ENCODE measurements around the gene ARL16.

The ARL16 gene

DNA sequence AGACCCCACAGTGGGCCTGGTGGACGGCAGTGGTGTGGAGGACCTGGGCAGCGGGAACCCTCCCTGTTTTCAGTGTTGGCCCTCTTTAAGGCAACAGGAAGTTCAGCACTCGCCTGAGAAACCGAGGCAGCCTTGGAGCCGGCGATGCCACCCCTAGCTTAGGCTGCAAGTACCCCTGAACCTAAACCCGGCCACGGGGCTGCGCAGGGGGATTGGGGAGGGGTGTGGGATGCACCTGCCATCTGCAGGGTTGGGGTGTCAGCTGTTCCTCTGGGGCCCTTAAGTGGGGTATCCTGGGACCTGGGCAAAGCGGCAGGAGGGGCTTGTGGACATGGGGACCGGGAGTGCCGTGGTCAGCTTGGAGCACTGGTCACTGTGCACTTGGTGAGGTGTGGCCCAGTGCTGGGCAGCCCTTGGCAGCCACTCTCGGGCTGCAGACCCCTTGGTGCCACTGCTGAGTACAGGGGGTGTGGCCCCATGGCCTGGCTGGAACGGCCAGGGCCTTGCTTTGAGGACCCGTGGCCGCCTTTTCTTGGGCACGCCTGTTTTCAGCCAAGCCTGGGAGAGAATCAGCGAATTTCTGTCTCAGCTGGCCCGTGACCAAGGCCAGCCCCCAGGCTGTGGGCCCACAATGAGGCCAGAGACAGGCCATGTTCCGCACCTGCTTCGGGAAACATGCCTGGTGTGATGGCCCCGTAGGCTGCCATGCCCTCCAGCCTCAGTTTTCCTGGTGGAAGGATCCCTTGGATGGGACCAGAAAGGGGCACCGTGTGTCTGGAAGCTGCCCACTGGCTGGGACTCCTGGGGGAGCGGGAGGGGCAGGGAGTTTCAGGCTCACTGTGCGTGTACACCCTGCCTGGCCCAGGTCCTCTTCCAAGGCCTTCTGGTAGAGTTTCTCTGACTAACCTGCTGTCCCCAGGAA, 24.4 kb upstream of the ARL16 start:
- H3K9ac ChIP-seq (ENCODE audit: low read length) = no peak overlapping the region
- no peak for DNase-seq
- H3K4me1 ChIP-seq (ENCODE audit: control insufficient read depth, low read depth, low read length) = peaks cover 6% of the 10 kb centered on the region
- H2BK5ac ChIP-seq (ENCODE audit: low read length) = no peak overlapping the region
- H3K23ac ChIP-seq (ENCODE audit: low read length) = no peak overlapping the region
- H3K4ac ChIP-seq (ENCODE audit: low read depth, low read length) = no peak overlapping the region
- no peak overlapping the region for H4K8ac ChIP-seq (ENCODE audit: low read depth, low read length)
- H3K4me3 ChIP-seq (ENCODE audit: low read length) = no peak overlapping the region
- H3K36me3 ChIP-seq (ENCODE audit: control insufficient read depth, insufficient read depth, low read length) = peaks cover 1% of the 10 kb centered on the region
- no peak overlapping the region for H3K4me2 ChIP-seq (ENCODE audit: low read length)
- WGBS (ENCODE audit: extremely low coverage, insufficient coverage, low lambda C conversion rate) = no CpG with 5 or more reads among the region's 25 CpGs
- H2BK120ac ChIP-seq (ENCODE audit: low read depth, low read length) = no peak overlapping the region
- H3K79me2 ChIP-seq (ENCODE audit: control insufficient read depth, insufficient read depth, low read length) = peaks cover 15% of the 10 kb centered on the region
- no peaks in the 10 kb centered on the region for H3K27me3 ChIP-seq (ENCODE audit: insufficient read depth, low read length, poor library complexity)
- H4K5ac ChIP-seq (ENCODE audit: low read length) = no peak overlapping the region
- H2BK15ac ChIP-seq (replicated peaks; ENCODE audit: low read depth) = no peak overlapping the region
- no peak overlapping the region for H2AK5ac ChIP-seq (ENCODE audit: low read length)
- no peak overlapping the region for H3K18ac ChIP-seq (ENCODE audit: low read length)
- H3K27ac ChIP-seq (ENCODE audit: low read depth, low read length) = no peak overlapping the region
- peaks cover 11% of the 10 kb centered on the region for H3K79me1 ChIP-seq (ENCODE audit: low read length)
- no peak overlapping the region for H3K56ac ChIP-seq (ENCODE audit: low read length)

GRCh38 chr17:81706757-81707624, 23.4 kb upstream of the ARL16 start:
- H3K4me3 ChIP-seq (ENCODE audit: low read length) = no peak overlapping the region
- no peak for DNase-seq
- no peak overlapping the region for H3K56ac ChIP-seq (ENCODE audit: low read length)
- H3K27ac ChIP-seq (ENCODE audit: low read depth, low read length) = no peak overlapping the region
- H2AK5ac ChIP-seq (ENCODE audit: low read length) = no peak overlapping the region
- H3K4ac ChIP-seq (ENCODE audit: low read depth, low read length) = no peak overlapping the region
- no peak overlapping the region for H3K4me2 ChIP-seq (ENCODE audit: low read length)
- H2BK5ac ChIP-seq (ENCODE audit: low read length) = no peak overlapping the region
- peaks cover 4% of the 10 kb centered on the region for H3K4me1 ChIP-seq (ENCODE audit: control insufficient read depth, low read depth, low read length)
- H3K79me2 ChIP-seq (ENCODE audit: control insufficient read depth, insufficient read depth, low read length) = peaks cover 22% of the 10 kb centered on the region
- H3K79me1 ChIP-seq (ENCODE audit: low read length) = peaks cover 8% of the 10 kb centered on the region
- H2BK120ac ChIP-seq (ENCODE audit: low read depth, low read length) = no peak overlapping the region
- H3K27me3 ChIP-seq (ENCODE audit: insufficient read depth, low read length, poor library complexity) = no peaks in the 10 kb centered on the region
- H3K23ac ChIP-seq (ENCODE audit: low read length) = no peak overlapping the region
- no peak overlapping the region for H2BK15ac ChIP-seq (replicated peaks; ENCODE audit: low read depth)
- H4K8ac ChIP-seq (ENCODE audit: low read depth, low read length) = no peak overlapping the region
- H3K36me3 ChIP-seq (ENCODE audit: control insufficient read depth, insufficient read depth, low read length) = peaks cover 1% of the 10 kb centered on the region
- WGBS (ENCODE audit: extremely low coverage, insufficient coverage, low lambda C conversion rate) = no CpG with 5 or more reads among the region's 54 CpGs
- H4K5ac ChIP-seq (ENCODE audit: low read length) = no peak overlapping the region
- no peak overlapping the region for H3K9ac ChIP-seq (ENCODE audit: low read length)
- no peak overlapping the region for H3K18ac ChIP-seq (ENCODE audit: low read length)

GRCh38 chr17:81706232-81706611, 22.6 kb upstream of the ARL16 start:
- no peak overlapping the region for H3K9ac ChIP-seq (ENCODE audit: low read length)
- H3K27ac ChIP-seq (ENCODE audit: low read depth, low read length) = no peak overlapping the region
- no peak overlapping the region for H3K4me3 ChIP-seq (ENCODE audit: low read length)
- H3K4ac ChIP-seq (ENCODE audit: low read depth, low read length) = no peak overlapping the region
- H3K56ac ChIP-seq (ENCODE audit: low read length) = no peak overlapping the region
- no peak overlapping the region for H4K5ac ChIP-seq (ENCODE audit: low read length)
- no peak overlapping the region for H2AK5ac ChIP-seq (ENCODE audit: low read length)
- no peaks in the 10 kb centered on the region for H3K27me3 ChIP-seq (ENCODE audit: insufficient read depth, low read length, poor library complexity)
- peaks cover 1% of the 10 kb centered on the region for H3K36me3 ChIP-seq (ENCODE audit: control insufficient read depth, insufficient read depth, low read length)
- H3K4me1 ChIP-seq (ENCODE audit: control insufficient read depth, low read depth, low read length) = peaks cover 4% of the 10 kb centered on the region
- H4K8ac ChIP-seq (ENCODE audit: low read depth, low read length) = no peak overlapping the region
- no CpG with 5 or more reads among the region's 17 CpGs for WGBS (ENCODE audit: extremely low coverage, insufficient coverage, low lambda C conversion rate)
- H3K18ac ChIP-seq (ENCODE audit: low read length) = no peak overlapping the region
- H3K23ac ChIP-seq (ENCODE audit: low read length) = no peak overlapping the region
- no peak overlapping the region for H2BK15ac ChIP-seq (replicated peaks; ENCODE audit: low read depth)
- no peak overlapping the region for H2BK120ac ChIP-seq (ENCODE audit: low read depth, low read length)
- peaks cover 28% of the 10 kb centered on the region for H3K79me2 ChIP-seq (ENCODE audit: control insufficient read depth, insufficient read depth, low read length)
- DNase-seq = no peak
- no peak overlapping the region for H2BK5ac ChIP-seq (ENCODE audit: low read length)
- no peak overlapping the region for H3K4me2 ChIP-seq (ENCODE audit: low read length)
- H3K79me1 ChIP-seq (ENCODE audit: low read length) = peaks cover 8% of the 10 kb centered on the region

GRCh38 chr17:81705518-81706231, 22.1 kb upstream of the ARL16 start:
- H3K79me2 ChIP-seq (ENCODE audit: control insufficient read depth, insufficient read depth, low read length) = peaks cover 34% of the 10 kb centered on the region
- H3K4ac ChIP-seq (ENCODE audit: low read depth, low read length) = no peak overlapping the region
- no CpG with 5 or more reads among the region's 30 CpGs for WGBS (ENCODE audit: extremely low coverage, insufficient coverage, low lambda C conversion rate)
- no peaks in the 10 kb centered on the region for H3K27me3 ChIP-seq (ENCODE audit: insufficient read depth, low read length, poor library complexity)
- H3K18ac ChIP-seq (ENCODE audit: low read length) = no peak overlapping the region
- peaks cover under 1% of the 10 kb centered on the region for H3K4me1 ChIP-seq (ENCODE audit: control insufficient read depth, low read depth, low read length)
- H2BK15ac ChIP-seq (replicated peaks; ENCODE audit: low read depth) = no peak overlapping the region
- H3K23ac ChIP-seq (ENCODE audit: low read length) = no peak overlapping the region
- H4K8ac ChIP-seq (ENCODE audit: low read depth, low read length) = no peak overlapping the region
- no peak overlapping the region for H3K4me3 ChIP-seq (ENCODE audit: low read length)
- H3K36me3 ChIP-seq (ENCODE audit: control insufficient read depth, insufficient read depth, low read length) = peaks cover 5% of the 10 kb centered on the region
- H2BK120ac ChIP-seq (ENCODE audit: low read depth, low read length) = no peak overlapping the region
- H3K27ac ChIP-seq (ENCODE audit: low read depth, low read length) = no peak overlapping the region
- no peak for DNase-seq
- H2BK5ac ChIP-seq (ENCODE audit: low read length) = no peak overlapping the region
- no peak overlapping the region for H3K4me2 ChIP-seq (ENCODE audit: low read length)
- no peak overlapping the region for H4K5ac ChIP-seq (ENCODE audit: low read length)
- H3K56ac ChIP-seq (ENCODE audit: low read length) = no peak overlapping the region
- no peak overlapping the region for H2AK5ac ChIP-seq (ENCODE audit: low read length)
- H3K9ac ChIP-seq (ENCODE audit: low read length) = no peak overlapping the region
- H3K79me1 ChIP-seq (ENCODE audit: low read length) = peaks cover 11% of the 10 kb centered on the region

GRCh38 chr17:81703747-81704654, 20.4 kb upstream of the ARL16 start:
- H3K9ac ChIP-seq (ENCODE audit: low read length) = peak overlapping the region; percentile 97

More at GRCh38 chr17:81703747-81704654, 20.4 kb upstream of the ARL16 start:
- H3K4me2 ChIP-seq (ENCODE audit: low read length) = peak overlapping the region; percentile 90
- no peak for DNase-seq
- no peak overlapping the region for H2BK5ac ChIP-seq (ENCODE audit: low read length)
- no peaks in the 10 kb centered on the region for H3K4me1 ChIP-seq (ENCODE audit: control insufficient read depth, low read depth, low read length)
- no peak overlapping the region for H2BK15ac ChIP-seq (replicated peaks; ENCODE audit: low read depth)
- peak overlapping the region; percentile 82 for H4K8ac ChIP-seq (ENCODE audit: low read depth, low read length)
- H3K4ac ChIP-seq (ENCODE audit: low read depth, low read length) = peak overlapping the region; percentile 83
- no CpG with 5 or more reads among the region's 27 CpGs for WGBS (ENCODE audit: extremely low coverage, insufficient coverage, low lambda C conversion rate)
- H3K79me1 ChIP-seq (ENCODE audit: low read length) = peaks cover 12% of the 10 kb centered on the region
- H3K79me2 ChIP-seq (ENCODE audit: control insufficient read depth, insufficient read depth, low read length) = peaks cover 35% of the 10 kb centered on the region
- H3K4me3 ChIP-seq (ENCODE audit: low read length) = peak overlapping the region; percentile 95
- no peak overlapping the region for H4K5ac ChIP-seq (ENCODE audit: low read length)
- peak overlapping the region; percentile 97 for H3K56ac ChIP-seq (ENCODE audit: low read length)
- no peak overlapping the region for H2AK5ac ChIP-seq (ENCODE audit: low read length)
- peak overlapping the region; percentile 96 for H3K18ac ChIP-seq (ENCODE audit: low read length)
- peaks cover 6% of the 10 kb centered on the region for H3K36me3 ChIP-seq (ENCODE audit: control insufficient read depth, insufficient read depth, low read length)
- H2BK120ac ChIP-seq (ENCODE audit: low read depth, low read length) = peak overlapping the region; percentile 19
- peak overlapping the region; percentile 97 for H3K23ac ChIP-seq (ENCODE audit: low read length)
- peak overlapping the region; percentile 25 for H3K27ac ChIP-seq (ENCODE audit: low read depth, low read length)
- H3K27me3 ChIP-seq (ENCODE audit: insufficient read depth, low read length, poor library complexity) = no peaks in the 10 kb centered on the region
